Stimulated activated memory B cell treated with anti-CD40 and anti-IgM and Interleukin-4, amounts not matched to agents 10 μg/mL and 1 μg/mL and 100 μg/mL, for 72 hours (primary cell): Measurements from ENCODE around the gene GET4.
"Not testable (repeated sequence)": the region's sequence is repeated elsewhere in the genome, so short reads cannot be mapped to it uniquely, and the experiment has no call there.

Source experiments
- ATAC-seq: fragments of 150-1000 bp; cut with Tn5 transposase; 2 replicates; pipeline ENCODE4 v1.10.0; 2021
- H3K27ac Mint-ChIP-seq: one replicate; pipeline ENCODE4 v1.8.0; 2022; ENCODE audit warnings: mild to moderate bottlenecking, mixed read lengths
- H3K27me3 Mint-ChIP-seq: one replicate; pipeline ENCODE4 v1.8.0; 2022; ENCODE audit warnings: mixed read lengths
- H3K36me3 Mint-ChIP-seq: one replicate; pipeline ENCODE4 v1.8.0; 2022; ENCODE audit warnings: mixed read lengths
- H3K4me1 Mint-ChIP-seq: one replicate; pipeline ENCODE4 v1.8.0; 2022; ENCODE audit warnings: mixed read lengths
- H3K4me3 Mint-ChIP-seq: one replicate; pipeline ENCODE4 v1.8.0; 2022; ENCODE audit warnings: mild to moderate bottlenecking, moderate library complexity, mixed read lengths
- H3K9me3 Mint-ChIP-seq: one replicate; pipeline ENCODE4 v1.8.0; 2022; ENCODE audit warnings: mixed read lengths

Gene GET4

GRCh38 chr7:907158-907980 lies 31.0 kb downstream of the GET4 start:
- no peaks in the 10 kb centered on the region for H3K9me3 Mint-ChIP-seq
- no peaks in the 10 kb centered on the region for H3K27me3 Mint-ChIP-seq
- peaks cover 10% of the 10 kb centered on the region for H3K36me3 Mint-ChIP-seq
- no peak overlapping the region for H3K4me3 Mint-ChIP-seq
- H3K27ac Mint-ChIP-seq, result no peak overlapping the region
- ATAC-seq, result peak; percentile 60
- H3K4me1 Mint-ChIP-seq, result peaks cover 24% of the 10 kb centered on the region

DNA sequence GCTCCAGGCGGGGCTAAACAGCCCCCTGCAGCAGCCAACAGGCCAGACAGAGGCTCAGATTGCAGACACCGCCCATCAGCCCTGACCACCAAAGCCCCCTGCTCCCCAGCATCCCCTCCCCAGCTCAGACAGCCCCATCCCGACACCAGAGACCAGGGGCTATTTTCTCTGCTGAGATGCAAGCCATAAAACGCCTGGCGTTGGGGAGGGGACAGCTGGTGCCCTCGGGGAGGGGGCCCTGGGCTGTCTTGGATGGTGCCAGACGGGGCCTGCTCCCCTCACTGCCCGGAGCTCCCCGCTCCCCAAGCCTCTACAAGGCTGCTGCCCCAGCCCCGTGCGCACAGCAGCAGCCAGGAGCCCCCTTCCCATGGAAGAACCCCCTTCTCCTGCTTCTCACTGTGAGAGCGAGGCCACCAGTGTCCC lies 31.8 kb downstream of the GET4 start:
- ATAC-seq, result no peak
- Mint-ChIP-seq H3K27ac (no peak overlapping the region), H3K9me3 (no peaks in the 10 kb centered on the region), H3K36me3 (peaks cover 2% of the 10 kb centered on the region), H3K27me3 (no peaks in the 10 kb centered on the region), H3K4me3 (peak overlapping the region; percentile 23), H3K4me1 (peaks cover 24% of the 10 kb centered on the region)

GRCh38 chr7:908591-909357 lies 32.4 kb downstream of the GET4 start:
- Mint-ChIP-seq H3K4me1 (peaks cover 24% of the 10 kb centered on the region), H3K4me3 (peak overlapping the region; percentile 23)
- not testable (repeated sequence) for H3K9me3 Mint-ChIP-seq, H3K27ac Mint-ChIP-seq, H3K27me3 Mint-ChIP-seq, H3K36me3 Mint-ChIP-seq
- peak; percentile 69 for ATAC-seq

DNA sequence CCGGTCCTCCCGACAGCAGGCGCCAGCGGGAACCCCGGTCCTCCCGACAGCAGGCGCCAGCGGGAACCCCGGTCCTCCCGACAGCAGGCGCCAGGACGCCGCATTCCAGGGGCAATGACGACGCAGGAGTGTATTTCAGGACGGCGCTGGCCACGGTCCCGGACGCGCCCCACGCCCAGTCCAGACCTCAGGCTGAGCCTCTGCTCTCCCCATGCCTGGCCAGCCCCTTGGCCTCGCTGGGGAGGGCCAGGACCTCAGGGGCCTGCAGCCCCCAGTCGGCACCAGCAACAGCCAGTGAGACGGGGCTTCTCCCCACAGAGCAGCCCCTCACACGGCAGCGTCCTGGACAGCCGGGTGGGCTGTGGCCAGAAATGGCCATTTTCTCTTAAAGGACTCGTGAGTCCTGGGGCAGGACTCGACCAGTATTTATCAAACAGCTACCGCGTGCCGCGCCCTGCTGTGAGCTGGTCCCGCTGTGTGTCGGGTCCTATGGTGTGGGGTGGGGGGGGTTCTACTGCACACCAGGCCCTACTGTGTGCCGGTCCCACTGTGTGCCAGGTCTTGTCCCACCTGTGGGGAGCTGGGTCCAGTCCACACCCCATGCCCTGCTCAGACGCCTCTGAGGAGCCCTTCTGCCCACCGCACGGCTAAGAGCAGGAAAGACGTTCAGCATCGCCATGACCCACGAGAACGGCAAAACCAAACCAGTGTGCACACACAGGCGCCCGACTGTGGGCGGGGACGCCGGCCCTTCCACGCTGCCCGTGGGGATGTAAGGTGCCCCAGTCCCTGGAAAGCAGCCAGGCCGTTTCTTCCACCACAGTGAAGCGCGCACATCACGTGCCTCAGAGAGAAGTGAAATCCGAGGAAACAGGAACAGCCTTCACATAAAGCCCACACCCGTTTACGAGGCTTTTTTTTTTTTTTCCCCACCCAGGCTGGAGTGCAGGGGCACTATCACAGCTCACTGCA lies 33.3 kb downstream of the GET4 start:
- no peaks in the 10 kb centered on the region for H3K36me3 Mint-ChIP-seq
- peaks cover 24% of the 10 kb centered on the region for H3K4me1 Mint-ChIP-seq
- peak overlapping the region; percentile 54 for H3K27ac Mint-ChIP-seq
- H3K27me3 Mint-ChIP-seq, result no peaks in the 10 kb centered on the region
- H3K4me3 Mint-ChIP-seq, result peak overlapping the region; percentile 39
- H3K9me3 Mint-ChIP-seq, result no peaks in the 10 kb centered on the region
- ATAC-seq, result peak; percentile 57

DNA sequence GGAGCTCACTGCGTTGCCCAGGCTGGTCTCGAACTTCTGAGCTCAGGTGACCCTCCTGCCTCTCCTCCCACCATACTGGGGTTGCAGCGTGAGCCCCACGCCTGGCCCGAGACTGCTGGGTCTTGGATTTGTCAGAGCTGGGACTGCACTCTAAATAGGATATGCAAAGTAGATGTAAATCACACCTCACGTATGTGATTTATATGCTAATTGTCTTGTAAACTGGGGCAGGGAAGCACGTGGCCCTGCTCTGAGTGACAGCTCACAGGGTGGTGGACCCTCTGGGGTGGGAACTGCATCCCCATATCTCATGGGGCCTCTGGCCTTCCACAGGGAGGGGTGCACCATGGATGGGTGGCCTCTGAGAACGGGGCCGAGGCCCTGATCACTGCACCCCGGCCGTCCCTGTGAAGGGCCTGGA lies 34.1 kb downstream of the GET4 start:
- peak overlapping the region; percentile 54 for H3K27ac Mint-ChIP-seq
- H3K4me3 Mint-ChIP-seq, result no peak overlapping the region
- no peaks in the 10 kb centered on the region for H3K9me3 Mint-ChIP-seq
- no peaks in the 10 kb centered on the region for H3K27me3 Mint-ChIP-seq
- H3K4me1 Mint-ChIP-seq, result peaks cover 24% of the 10 kb centered on the region
- ATAC-seq, result no peak
- no peaks in the 10 kb centered on the region for H3K36me3 Mint-ChIP-seq

DNA sequence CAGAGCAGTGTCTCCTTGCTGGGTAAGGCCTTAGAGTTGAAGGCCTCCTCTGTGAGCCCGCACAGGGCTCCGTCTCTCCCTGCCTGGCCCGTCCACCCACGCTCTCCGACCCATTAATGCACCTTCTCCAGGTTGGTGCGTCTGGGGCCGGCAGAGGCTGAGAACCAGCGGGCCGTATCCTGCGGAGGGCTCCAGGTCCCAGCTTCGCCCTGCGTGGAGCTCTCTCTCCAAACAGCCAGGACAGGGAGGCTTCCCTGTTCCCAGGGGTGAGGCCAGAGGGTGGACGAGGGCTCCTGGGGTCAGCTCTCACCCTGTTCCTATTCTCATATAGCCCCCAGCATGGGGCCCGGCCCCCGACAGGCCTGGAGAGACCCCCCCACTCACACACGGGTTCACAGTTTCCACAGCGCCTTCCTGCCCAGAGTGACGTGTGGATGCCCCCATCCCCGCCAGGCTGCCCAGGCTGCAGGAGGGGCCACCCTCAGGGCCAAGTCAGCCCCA lies 34.6 kb downstream of the GET4 start:
- Mint-ChIP-seq H3K9me3 (no peaks in the 10 kb centered on the region), H3K36me3 (no peaks in the 10 kb centered on the region), H3K4me1 (peaks cover 24% of the 10 kb centered on the region), H3K4me3 (no peak overlapping the region), H3K27ac (no peak overlapping the region), H3K27me3 (no peaks in the 10 kb centered on the region)
- ATAC-seq, result no peak

DNA sequence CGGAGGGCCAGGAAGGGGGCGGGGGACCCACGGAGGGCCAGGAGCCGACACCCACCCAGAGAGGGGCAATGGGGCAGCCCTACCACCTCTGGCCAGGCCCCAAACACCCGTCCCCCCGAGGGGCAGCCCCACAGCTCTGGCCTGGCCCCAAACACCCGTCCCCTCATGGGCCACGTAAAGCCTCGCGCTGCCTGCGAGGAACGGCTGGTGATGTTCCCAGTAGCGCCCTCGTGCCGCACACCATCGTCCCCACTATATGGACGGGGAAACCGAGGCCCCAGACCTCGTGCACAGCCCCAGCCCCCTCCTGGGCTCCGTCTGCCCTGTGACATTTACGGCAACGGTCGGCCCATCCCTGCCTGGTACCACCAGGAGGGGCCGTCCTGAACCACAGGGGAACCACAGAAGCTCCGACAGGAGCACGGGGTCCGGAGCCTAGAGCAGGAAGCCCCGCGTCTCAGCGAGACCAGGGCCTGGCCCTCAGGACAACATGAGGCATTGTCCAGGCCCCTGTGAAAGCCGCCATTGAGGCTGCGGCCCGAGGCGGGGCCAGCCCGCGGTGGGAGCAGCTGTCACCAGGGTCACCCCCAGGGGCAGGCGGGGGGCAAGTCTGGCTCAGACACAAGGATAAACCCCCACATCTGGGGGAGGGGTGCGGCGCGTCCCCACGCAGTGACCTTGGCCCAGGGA lies 35.6 kb downstream of the GET4 start:
- Mint-ChIP-seq H3K4me1 (peaks cover 22% of the 10 kb centered on the region), H3K9me3 (no peaks in the 10 kb centered on the region), H3K36me3 (no peaks in the 10 kb centered on the region)

DNA sequence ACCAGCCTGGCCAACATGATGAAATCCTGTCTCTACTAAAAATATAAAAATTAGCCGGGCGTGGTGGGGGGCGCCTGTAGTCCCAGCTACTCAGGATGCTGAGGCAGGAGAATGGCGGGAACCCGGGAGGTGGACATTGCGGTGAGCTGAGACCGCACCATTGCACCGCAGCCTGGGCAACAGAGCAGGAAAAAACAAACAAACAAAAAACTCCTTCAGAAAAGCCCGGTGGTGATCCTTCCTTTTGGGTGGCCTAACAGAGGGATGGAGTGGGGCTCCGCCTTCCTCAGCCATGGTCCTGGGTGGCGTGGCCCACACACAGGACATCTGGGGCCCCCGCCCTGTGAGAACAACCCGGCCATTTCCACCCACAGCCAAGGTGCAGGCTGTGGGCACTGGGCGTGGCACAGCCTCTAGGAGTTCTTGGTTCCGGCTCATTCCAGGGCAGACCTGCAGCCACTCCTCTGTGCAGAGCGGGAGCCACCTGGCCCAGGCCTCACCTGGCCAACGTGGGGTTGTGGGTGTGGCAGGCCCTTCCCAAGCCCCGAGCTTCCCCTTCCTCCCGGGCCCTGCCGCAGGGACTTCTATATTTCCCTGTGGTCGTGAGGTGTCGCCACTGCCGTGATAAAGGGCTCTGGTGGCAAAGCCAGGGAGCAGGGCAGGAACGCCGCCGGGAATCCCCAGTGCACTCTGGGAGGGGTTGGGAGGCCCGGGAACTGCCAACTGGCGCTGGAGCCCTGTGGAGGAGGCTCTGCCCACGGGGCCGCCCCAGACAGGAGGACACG lies 37.6 kb downstream of the GET4 start:
- H3K4me3 Mint-ChIP-seq, result no peak overlapping the region
- peaks cover 18% of the 10 kb centered on the region for H3K4me1 Mint-ChIP-seq
- ATAC-seq, result no peak

More for the DNA sequence above, 35.6 kb downstream of the GET4 start:
- Mint-ChIP-seq H3K27me3 (no peaks in the 10 kb centered on the region), H3K27ac (no peak overlapping the region), H3K4me3 (no peak overlapping the region)
- no peak for ATAC-seq

DNA sequence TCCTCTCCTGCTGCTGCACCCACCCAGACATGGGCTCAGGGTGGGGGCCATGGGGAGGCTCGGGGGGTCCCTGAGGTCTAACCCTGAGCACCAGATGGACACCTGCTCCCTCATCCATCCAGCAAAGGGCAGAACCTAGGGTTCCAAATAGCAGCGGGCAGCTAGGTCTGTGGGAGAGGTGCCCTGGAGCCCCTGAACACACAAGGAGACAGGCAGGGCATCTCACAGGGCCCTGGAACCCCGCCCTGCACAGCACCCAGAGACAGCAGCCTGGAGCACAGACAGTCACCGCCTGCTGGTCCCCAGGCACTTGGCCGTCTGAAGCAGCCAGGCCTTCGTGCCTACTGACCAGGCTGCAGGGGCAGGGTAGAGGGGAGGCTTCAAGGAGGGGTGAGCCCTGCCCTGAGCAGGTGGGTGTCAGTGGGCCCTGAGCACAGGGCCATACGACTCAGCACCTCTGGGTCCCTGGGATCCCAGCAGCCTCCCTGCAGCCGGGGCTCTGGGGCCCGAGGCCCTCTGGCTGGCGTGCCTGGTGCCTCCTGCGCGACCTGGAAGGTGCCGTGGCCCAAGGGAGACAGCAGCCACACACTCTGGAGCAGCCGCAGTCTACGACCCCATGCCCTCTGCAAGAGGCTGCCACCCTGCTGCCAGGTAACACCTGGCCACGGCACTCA lies 38.3 kb downstream of the GET4 start:
- no peak for ATAC-seq
- H3K36me3 Mint-ChIP-seq, result peaks cover 15% of the 10 kb centered on the region
- H3K9me3 Mint-ChIP-seq, result no peaks in the 10 kb centered on the region
- H3K4me3 Mint-ChIP-seq, result no peak overlapping the region
- no peak overlapping the region for H3K27ac Mint-ChIP-seq
- no peaks in the 10 kb centered on the region for H3K27me3 Mint-ChIP-seq
- H3K4me1 Mint-ChIP-seq, result peaks cover 17% of the 10 kb centered on the region

More for the DNA sequence above, 37.6 kb downstream of the GET4 start:
- H3K9me3 Mint-ChIP-seq, result no peaks in the 10 kb centered on the region
- H3K27ac Mint-ChIP-seq, result no peak overlapping the region
- H3K27me3 Mint-ChIP-seq, result no peaks in the 10 kb centered on the region
- H3K36me3 Mint-ChIP-seq, result peaks cover 9% of the 10 kb centered on the region

DNA sequence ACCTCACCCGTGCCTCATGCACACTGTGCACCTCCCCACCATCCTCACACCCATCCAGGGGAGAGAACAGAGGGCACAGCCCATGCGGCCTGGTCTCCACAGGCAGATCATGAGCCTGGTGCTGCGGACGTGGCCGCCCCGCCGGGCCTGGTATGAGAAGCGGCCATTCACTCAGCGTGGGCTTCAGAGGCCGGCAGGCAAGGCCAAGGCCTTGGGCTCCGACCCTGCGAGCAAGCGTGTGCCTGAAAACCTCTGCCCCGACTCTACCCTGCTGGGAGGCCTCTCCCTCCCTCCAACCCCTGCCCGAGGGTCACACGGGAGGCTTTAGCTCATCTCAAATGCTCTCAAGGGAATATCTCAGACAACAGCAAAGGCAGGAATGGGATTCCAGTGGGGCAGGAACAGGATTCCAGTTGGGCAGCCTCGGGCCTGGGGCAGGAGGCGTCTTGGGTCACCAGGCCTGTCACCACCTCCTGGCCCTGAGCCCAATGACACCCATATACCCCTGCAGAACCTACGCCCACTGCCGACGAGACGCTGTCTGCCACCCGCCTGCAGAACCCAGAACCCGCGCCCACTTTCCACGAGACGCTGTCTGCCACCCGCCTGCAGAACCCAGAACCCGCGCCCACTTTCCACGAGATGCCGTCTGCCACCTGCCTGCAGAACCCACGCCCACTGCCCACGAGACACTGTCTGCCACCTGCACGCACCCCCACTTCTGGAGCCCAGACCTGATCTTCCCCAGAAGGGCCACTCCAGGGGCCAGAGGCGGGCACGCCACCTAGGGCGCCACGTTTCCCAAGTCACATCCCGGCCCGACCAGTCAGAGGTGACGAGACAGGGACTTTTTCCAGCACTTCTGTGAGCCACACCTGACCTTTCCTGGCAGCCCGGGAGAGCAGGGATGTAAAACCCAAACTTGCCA lies 39.2 kb downstream of the GET4 start:
- ATAC-seq, result no peak
- H3K4me1 Mint-ChIP-seq, result peaks cover 10% of the 10 kb centered on the region
- H3K4me3 Mint-ChIP-seq, result no peak overlapping the region
- no peaks in the 10 kb centered on the region for H3K27me3 Mint-ChIP-seq
- no peak overlapping the region for H3K27ac Mint-ChIP-seq
- peaks cover 15% of the 10 kb centered on the region for H3K36me3 Mint-ChIP-seq
- H3K9me3 Mint-ChIP-seq, result no peaks in the 10 kb centered on the region

DNA sequence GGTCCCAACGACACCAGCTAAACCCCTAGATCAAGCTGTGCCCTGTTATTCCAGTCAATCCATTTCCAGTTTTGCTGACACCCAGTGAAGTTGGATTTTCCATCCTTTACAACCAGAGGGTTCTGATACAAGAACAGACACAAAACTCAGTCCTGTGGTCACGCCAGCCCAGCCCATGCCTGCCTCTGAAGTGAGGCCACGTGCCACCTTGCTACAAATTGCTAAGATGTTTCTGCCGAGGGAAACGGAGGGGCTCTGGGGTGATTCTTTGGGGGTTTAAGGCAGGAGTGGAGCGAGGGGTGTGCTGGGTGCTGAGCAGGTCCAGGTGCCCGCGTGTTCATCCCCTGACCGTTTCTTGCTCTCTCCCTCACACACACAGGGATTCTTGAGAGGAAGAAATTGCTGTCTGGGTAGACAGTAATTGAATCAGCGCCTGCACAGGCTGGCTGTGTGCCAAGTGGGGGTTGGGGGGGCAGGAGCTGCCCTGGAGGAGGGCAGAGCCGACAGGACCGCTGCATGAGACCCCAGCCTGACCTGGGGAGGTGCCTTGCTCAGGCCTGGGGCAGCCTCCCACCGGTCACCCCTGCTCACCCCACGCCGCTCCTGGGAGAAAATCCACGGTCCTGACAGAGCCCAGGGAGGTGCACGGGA lies 40.1 kb downstream of the GET4 start:
- no peak overlapping the region for H3K27ac Mint-ChIP-seq
- no peak for ATAC-seq

More for the DNA sequence above, 40.1 kb downstream of the GET4 start:
- peaks cover 11% of the 10 kb centered on the region for H3K4me1 Mint-ChIP-seq
- no peak overlapping the region for H3K4me3 Mint-ChIP-seq
- no peaks in the 10 kb centered on the region for H3K27me3 Mint-ChIP-seq
- H3K9me3 Mint-ChIP-seq, result no peaks in the 10 kb centered on the region
- peaks cover 15% of the 10 kb centered on the region for H3K36me3 Mint-ChIP-seq
